ENCODE data around the gene GALR1. TPM values are rescaled to one million over a fixed set of nuclear protein-coding genes. Genes with fewer than 3 reads are reported as not detected.

Gene GALR1
- total RNA-seq (2022; extraction: Qiagen RNA extraction; ENCODE audit: low read depth), result not detected in 5 replicates

GRCh38 chr18:77249569-77250500 is at the start of gene GALR1:
GALR1 (plus strand) TSS chr18:77249848; CDS start chr18:77250549, 701 bp downstream.

Other genes starting within 250 kb of the GALR1 start
- 23.1 to 30.2 TPM (median 26.9 TPM) in 5 replicates for gene MBP, start 117.1 kb upstream of the GALR1 start, total RNA-seq (2022; extraction: Qiagen RNA extraction; ENCODE audit: low read depth)